Right cardiac atrium (tissue), 5 donors: ENCODE results near the gene MCM6. TPM values are rescaled to one million over a fixed set of nuclear protein-coding genes. Genes with fewer than 3 reads are reported as not detected.

Source experiments
- ATAC-seq, 2 donors: fragments of 200-7000 bp; cut with Tn5 transposase; one replicate each; pipeline versions ENCODE4 v1.8.0 to v1.9.1; 2020; ENCODE audit warnings: moderate library complexity in 2 of 2, mild to moderate bottlenecking in 1 of 2
- DNase-seq, 3 donors: peaks; one replicate each; pipeline ENCODE4 v3.0.0-alpha.2; 2020
- H3K27ac ChIP-seq: one replicate; pipeline ENCODE4 v1.5.1; 2013; ENCODE audit warnings: mild to moderate bottlenecking, low read length, control low read depth, moderate library complexity
- H3K27me3 ChIP-seq: one replicate; pipeline ENCODE4 v1.6.1; 2013; ENCODE audit not compliant: control insufficient read depth, insufficient read depth
- H3K4me1 ChIP-seq: one replicate; pipeline ENCODE4 v1.6.1; 2013; ENCODE audit warnings: low read length; ENCODE audit not compliant: control insufficient read depth, insufficient read depth
- H3K4me3 ChIP-seq: one replicate; pipeline ENCODE4 v1.5.1; 2013; ENCODE audit warnings: low read length, control low read depth
- H3K9me3 ChIP-seq: one replicate; pipeline ENCODE4 v1.6.1; 2013; ENCODE audit warnings: low read length; ENCODE audit not compliant: control insufficient read depth
- WGBS: extraction: QIAGEN DNeasy Blood & Tissue Kit; methylation state at CpG from one replicate; pipeline ENCODE4 v1.1.7; 2013; 5-methylcytosine and 5-hydroxymethylcytosine counted together
- intact Hi-C, 4 donors: fragments of 100-400 bp; cut with DNase I; formaldehyde crosslinking; loops; one replicate each; pipeline versions ENCODE4 v1.11.0 to v1.14.0; 2022 to 2023
- polyA plus RNA-seq: library from polyadenylated mRNA; stranded (reverse); fragments of 200-250 nt; gene quantifications from one replicate; pipeline ENCODE4 v1.2.3, GENCODE V29; 2013
- total RNA-seq, 4 donors: library from RNA; stranded (reverse); fragmentation: NEBNext Ultra II Directional; extraction: Animal tissue kit (Norgen Biotek cat#: 25700); gene quantifications; one replicate each; pipeline ENCODE4 v1.2.1, GENCODE V29; 2021
- donor health status: healthy with polysubstance abuse.
- donor health status: DM: no; HTN: yes; CAD: no.
- donor health status: DM: no; HTN: no; CAD: no.
- donor health status: DM: no; HTN: yes; CAD: no; lungs with severe emphysema.
- donor health status: DM: yes; HTN: yes; CAD: no.

The MCM6 gene
- total and polyA plus RNA-seq, 5 donors, result 2.5 to 5.8 (median 5.3) TPM

DNA sequence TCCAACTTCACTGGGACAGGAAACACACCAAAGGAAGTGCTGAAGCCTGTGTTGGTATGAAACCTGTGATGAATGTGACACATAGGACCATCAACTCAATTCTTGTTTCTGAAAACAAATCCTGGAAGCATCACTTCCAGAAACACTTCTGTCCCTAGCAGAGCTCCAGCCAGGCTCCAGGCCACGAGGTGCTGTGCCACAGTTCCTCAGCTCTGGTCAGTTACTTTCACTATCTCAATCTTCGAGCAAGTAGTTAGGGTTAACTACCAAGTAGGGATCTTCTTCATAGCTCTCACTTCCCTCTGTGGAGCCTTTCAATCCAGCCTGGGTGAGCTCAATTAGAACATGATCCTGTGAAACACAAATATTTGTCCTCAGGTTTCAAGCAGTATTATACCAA, 35.6 kb downstream of the MCM6 start:
- DNase-seq, result peak in 1 of 3 donors; percentile 52
- no peak overlapping the region for H3K4me3 ChIP-seq
- H3K4me1 ChIP-seq, result no peaks in the 10 kb centered on the region
- ATAC-seq, result peak in 1 of 2 donors; percentile 59
- WGBS, result 41% methylated on average over 2 of the region's 2 CpGs
- H3K27me3 ChIP-seq, result no peaks in the 10 kb centered on the region
- peak overlapping the region; percentile 6 for H3K27ac ChIP-seq
- intact Hi-C loops, result no loop called here
- no peaks in the 10 kb centered on the region for H3K9me3 ChIP-seq

DNA sequence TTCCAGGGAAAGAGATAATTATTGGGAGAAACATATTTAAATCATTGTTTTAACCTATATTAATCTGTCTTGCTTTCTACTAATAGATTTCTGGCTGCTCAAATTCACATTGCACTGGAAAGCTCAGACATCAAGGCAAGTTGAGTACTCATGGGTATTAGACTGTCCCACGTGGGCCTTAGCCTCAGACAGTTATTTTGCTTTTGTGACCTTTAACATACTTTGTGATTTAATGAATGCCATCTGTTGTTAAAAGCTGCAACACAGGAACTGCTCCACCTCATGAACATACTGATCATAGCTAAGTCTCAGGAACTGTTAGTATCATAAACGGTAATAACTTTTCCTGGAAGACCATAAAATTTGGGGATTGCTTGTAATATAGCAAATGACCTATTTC, 36.5 kb downstream of the MCM6 start:
- H3K27me3 ChIP-seq, result no peaks in the 10 kb centered on the region
- H3K27ac ChIP-seq, result no peak overlapping the region
- H3K4me1 ChIP-seq, result no peaks in the 10 kb centered on the region
- DNase-seq (no peak), ATAC-seq (peak; percentile 41 to 85)
- WGBS, result 28% methylated on average over 2 of the region's 2 CpGs
- H3K9me3 ChIP-seq, result no peaks in the 10 kb centered on the region
- intact Hi-C loops, result no loop called here
- H3K4me3 ChIP-seq, result no peak overlapping the region

DNA sequence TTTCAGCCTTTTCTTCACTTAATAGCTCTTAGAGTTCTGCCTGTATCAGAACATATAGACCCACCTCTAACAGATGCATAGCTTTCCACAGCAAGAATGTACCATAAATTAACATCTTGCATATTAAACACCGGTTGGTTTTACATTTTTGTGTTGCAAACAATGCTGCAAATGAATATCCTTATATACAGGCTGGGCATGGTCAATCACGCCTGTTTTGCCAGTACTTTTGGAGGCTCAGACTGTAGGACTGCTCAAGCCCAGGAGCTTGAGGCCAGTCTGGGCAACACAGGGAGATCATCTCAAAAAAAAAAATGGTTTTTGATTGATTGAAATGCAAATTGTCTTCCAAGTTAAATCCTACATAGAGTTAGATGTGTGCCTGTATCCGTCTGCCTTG, 37.7 kb downstream of the MCM6 start:
- no peak for ATAC-seq

DNA sequence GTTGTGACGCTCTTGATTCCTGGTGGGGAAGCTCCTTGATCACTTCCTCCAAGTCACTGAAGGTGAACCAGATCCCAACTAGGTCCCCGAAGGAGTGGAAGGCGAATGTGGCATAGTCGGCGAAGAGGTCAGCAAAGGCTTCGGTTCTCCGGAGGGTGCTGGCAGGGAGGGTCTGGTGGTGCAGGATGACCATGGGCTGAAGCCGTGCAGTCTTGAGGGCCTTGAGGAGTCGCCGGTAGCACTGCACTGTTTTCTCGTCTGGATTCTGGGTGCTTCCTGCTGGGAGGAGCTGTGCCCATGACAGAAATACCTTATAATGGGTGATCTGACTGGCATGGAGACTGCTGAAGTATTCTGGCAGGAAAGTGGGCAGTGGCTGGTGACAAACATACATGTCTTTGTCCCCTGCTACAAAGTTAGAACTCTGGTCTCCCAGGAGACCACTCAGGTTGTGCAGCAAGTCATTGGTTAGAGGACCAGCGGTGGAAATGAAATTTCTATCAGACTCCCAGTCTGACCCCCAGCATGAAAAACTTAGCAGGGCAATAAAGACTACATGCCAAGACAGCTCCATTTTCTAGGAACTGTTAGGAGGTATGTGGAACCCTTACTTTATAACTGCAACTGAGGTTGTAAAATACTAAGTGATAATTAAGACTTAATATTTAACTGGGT, 39.5 kb downstream of the MCM6 start, which contains the start of gene LCT:
TSS of gene LCT (minus strand) at position 589 of the 675 bp plus-strand sequence. CDS start at position 574, 15 bp downstream.
- WGBS, result 95% methylated on average over 12 of the region's 12 CpGs
- no peak for ATAC-seq
- Histone ChIP-seq H3K4me3 (no peak within 1 kb of the TSS), H3K4me1 (no peaks in the 10 kb centered on the region), H3K27me3 (no peaks in the 10 kb centered on the region), H3K27ac (no peak within 1 kb of the TSS), H3K9me3 (no peaks in the 10 kb centered on the region)
- no peak for DNase-seq
- intact Hi-C loops, result no loop called here

More for the DNA sequence above, 37.7 kb downstream of the MCM6 start:
- no peak overlapping the region for H3K27ac ChIP-seq
- 96% methylated on average over 3 of the region's 3 CpGs for WGBS
- intact Hi-C loops, result no loop called here
- H3K4me3 ChIP-seq, result no peak overlapping the region
- no peak for DNase-seq
- no peaks in the 10 kb centered on the region for H3K27me3 ChIP-seq
- H3K9me3 ChIP-seq, result no peaks in the 10 kb centered on the region
- H3K4me1 ChIP-seq, result no peaks in the 10 kb centered on the region

DNA sequence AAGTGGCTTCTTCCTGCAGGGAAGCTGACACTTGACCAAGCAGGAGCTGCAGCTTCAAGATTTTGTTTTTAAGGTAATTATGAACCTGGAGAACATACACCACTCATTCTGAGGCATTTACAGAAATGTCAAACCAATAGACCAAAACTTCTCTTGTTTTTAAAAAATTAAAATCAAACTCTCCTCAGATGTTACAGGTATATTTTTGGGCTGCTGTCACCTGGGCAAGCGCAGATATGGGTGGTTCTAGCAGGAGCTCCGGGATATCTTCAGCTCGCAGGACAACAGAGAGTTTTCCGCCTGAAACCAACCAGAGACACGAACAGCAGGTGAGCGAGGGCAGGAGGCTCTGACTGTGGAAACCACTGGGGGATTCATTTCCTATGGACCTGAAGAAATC, 43.4 kb downstream of the MCM6 start:
- no peaks in the 10 kb centered on the region for H3K4me1 ChIP-seq
- H3K9me3 ChIP-seq, result no peaks in the 10 kb centered on the region
- H3K27me3 ChIP-seq, result no peaks in the 10 kb centered on the region
- H3K4me3 ChIP-seq, result no peak overlapping the region
- no peak for DNase-seq
- no peak for ATAC-seq
- intact Hi-C loops, result no loop called here
- no peak overlapping the region for H3K27ac ChIP-seq
- WGBS, result 94% methylated on average over 6 of the region's 6 CpGs

DNA sequence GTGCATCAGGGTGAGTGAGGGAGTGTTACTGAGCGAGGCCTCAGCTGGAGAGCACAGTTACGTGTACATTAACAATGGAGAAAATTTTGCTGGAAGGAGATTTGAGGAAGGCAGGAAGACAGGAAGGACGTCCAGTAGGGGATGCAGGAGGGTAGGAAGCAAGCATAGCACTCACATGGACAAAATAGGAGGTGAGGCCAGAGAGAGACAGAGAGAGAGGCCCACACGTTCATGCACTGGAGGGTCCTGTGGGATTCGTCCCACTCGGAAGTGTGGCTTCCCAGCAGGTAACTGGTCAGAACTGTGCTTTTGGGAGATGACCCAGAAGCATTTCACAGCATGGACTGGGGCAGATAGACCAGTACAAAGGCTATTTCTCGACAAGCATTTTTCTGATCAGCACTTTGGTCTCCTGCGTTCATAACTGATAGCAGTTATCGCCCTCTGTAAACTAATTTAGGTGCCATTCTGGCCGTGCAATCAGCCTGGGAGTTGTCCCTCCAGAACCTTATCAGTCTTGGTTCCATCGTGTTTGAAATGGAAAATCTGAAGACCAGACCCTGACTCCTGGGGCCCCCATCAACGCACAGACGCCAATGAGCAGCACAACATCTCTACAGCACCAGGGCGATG, 44.9 kb downstream of the MCM6 start:
- no peak for ATAC-seq
- H3K4me1 ChIP-seq, result no peaks in the 10 kb centered on the region

DNA sequence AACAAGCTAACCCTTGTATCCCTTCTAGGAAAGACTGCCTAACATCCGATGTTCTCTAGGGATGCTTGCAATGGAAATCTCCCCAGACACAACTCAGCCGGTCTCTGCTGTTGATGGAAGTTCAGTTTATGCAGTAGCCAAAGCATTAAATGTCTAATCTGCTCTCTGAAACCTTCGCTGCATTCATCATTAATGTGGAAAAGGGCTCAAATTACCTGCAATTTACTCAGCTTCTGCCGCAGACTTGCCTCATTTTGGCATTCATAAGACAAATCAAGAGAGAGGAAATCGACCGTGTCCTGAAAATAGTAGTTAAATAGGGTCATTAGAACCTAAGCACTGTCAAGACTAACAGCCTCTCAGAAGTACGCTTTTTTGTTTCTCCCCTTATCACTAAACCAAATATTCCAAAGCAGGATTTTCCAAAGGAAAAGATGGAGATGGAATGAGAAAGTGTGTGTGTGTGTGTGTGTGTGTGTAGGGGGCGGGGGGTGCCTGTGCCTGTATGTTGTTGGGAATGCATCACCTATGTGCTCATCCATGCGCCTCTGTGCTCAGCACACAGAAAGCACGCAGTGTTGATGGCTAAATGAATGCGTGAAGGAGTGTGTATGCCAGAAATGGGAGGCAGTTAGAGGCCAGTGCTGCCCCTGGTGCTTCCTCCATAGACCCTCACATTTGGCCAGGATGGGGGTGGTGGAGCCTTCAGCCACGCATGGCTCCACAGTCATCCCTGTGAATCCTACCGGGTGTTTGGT, 46.7 kb downstream of the MCM6 start:
- DNase-seq, result no peak
- no peak overlapping the region for H3K27ac ChIP-seq
- no peak overlapping the region for H3K4me3 ChIP-seq
- no peaks in the 10 kb centered on the region for H3K9me3 ChIP-seq
- WGBS, result 84% methylated on average over 13 of the region's 13 CpGs
- H3K27me3 ChIP-seq, result no peaks in the 10 kb centered on the region
- intact Hi-C loops, result no loop called here
- no peaks in the 10 kb centered on the region for H3K4me1 ChIP-seq
- no peak for ATAC-seq

More for the DNA sequence above, 44.9 kb downstream of the MCM6 start:
- Histone ChIP-seq H3K27ac (no peak overlapping the region), H3K4me3 (no peak overlapping the region), H3K27me3 (no peaks in the 10 kb centered on the region), H3K9me3 (no peaks in the 10 kb centered on the region)
- no peak for DNase-seq
- WGBS, result 74% methylated on average over 14 of the region's 14 CpGs
- intact Hi-C loops, result no loop called here

DNA sequence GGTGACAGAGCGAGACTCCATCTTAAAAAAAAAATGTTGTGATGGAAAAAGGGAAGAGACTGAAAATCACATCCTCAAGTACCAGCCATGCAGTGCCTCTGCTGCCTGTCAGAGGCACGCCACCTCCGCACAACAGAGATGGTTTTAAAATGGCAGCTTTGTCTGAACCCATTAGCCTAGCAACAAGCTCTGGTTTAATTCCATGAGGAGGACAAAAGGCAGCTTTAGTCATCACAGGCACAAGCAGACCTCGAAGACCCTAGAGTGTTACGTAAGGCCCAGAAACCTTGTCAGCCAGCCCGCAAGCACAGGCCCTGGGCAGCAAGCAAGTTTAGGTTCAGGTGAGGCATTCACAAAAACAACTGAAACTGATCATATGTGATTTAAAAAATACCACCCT, 49.7 kb downstream of the MCM6 start:
- Histone ChIP-seq H3K4me3 (no peak overlapping the region), H3K27ac (no peak overlapping the region), H3K9me3 (no peaks in the 10 kb centered on the region), H3K27me3 (no peaks in the 10 kb centered on the region), H3K4me1 (no peaks in the 10 kb centered on the region)
- DNase-seq (no peak), ATAC-seq (no peak)
- WGBS, result 94% methylated on average over 6 of the region's 6 CpGs
- intact Hi-C loops, result no loop called here

DNA sequence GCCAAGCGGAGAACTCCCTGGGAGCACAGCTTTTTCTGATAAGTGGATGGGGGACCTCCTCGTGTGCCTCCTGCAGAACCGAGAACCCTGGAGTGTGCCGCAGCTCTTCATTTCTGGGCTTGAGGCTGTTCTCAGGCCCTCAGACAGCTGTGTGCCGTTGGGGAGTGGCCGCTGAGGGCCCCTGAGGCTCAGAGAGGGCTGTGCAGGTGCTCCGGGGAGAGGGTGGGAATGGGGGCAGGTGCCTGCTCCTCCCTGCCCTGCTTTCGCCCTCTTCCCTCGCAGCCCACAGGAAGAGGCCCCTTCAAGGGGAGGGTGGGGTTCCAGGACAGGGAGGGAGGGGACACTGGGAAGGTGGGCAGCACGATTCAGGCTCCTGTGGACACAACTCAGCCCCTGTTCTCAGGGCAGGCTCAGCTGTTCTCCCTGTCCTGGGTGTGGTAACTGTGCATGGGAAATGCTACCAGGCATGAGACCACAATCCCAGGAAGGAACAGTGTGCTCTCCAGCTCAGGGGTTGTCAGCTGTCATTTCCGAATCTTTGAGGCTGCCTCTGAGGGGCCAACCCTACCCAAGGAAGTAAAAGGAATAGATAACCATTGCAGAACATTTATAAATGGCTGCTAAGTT, 50.6 kb downstream of the MCM6 start:
- Histone ChIP-seq H3K4me1 (no peaks in the 10 kb centered on the region), H3K27me3 (no peaks in the 10 kb centered on the region), H3K9me3 (no peaks in the 10 kb centered on the region), H3K4me3 (no peak overlapping the region), H3K27ac (no peak overlapping the region)
- 47% methylated on average over 11 of the region's 11 CpGs for WGBS
- ATAC-seq, result peak in 1 of 2 donors; percentile 80
- intact Hi-C loops, result no loop called here
- DNase-seq, result no peak

DNA sequence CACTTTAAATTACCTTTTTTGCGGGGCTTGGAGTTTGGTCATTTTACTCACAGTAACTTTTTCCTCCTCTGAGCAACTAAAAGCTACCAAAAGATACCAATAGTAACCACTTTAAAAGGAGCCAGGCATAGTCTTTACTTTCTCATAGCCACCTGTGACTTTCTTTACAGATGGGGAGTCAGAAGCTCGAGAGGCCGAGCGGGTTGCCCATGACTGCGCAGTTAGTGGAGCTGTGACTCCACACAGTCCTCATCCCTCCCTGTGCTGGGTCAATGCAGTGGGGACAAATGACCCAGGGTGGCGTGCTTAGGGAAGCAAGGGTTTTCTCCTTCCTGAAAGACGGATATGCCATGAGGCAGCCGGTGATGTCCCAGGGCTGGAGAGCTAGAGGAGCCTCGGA, 51.1 kb downstream of the MCM6 start:
- no peak overlapping the region for H3K4me3 ChIP-seq

DNA sequence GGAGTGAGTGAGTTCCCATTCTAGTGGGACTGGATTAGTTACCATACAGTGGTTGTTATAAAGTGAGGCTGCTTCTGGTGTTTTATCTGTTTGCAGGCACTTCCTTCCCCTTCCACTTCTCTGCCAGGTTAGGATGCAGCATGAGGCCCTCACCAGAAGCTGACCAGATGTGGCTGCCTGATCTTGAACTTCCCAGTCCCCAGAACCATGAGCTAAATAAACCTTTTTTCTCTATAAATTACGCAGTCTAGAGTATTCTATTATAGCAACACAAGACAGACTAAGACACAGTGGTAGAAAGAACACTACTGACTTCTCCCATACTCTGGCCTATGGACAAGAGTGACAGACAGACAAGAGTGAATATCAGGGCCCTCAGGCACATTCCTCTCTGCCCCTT, 53.4 kb downstream of the MCM6 start:
- ATAC-seq, result no peak
- no peaks in the 10 kb centered on the region for H3K9me3 ChIP-seq
- intact Hi-C loops, result no loop called here
- H3K4me1 ChIP-seq, result no peaks in the 10 kb centered on the region
- no peak overlapping the region for H3K4me3 ChIP-seq
- WGBS, result 95% methylated on average over 1 of the region's 1 CpG
- H3K27ac ChIP-seq, result no peak overlapping the region
- no peaks in the 10 kb centered on the region for H3K27me3 ChIP-seq
- DNase-seq, result no peak

More for the DNA sequence above, 51.1 kb downstream of the MCM6 start:
- Histone ChIP-seq H3K9me3 (no peaks in the 10 kb centered on the region), H3K4me1 (no peaks in the 10 kb centered on the region), H3K27me3 (no peaks in the 10 kb centered on the region), H3K27ac (no peak overlapping the region)
- peak in 1 of 2 donors; percentile 30 for ATAC-seq
- 83% methylated on average over 9 of the region's 9 CpGs for WGBS
- no peak for DNase-seq
- intact Hi-C loops, result no loop called here
